CD4-positive, alpha-beta T cell (primary cell): ENCODE measurements around the gene SMIM41. TPM values are rescaled to one million over a fixed set of nuclear protein-coding genes. Genes with fewer than 3 reads are reported as not detected.

Experiments
- ATAC-seq: fragments of 200-7000 bp; cut with Tn5 transposase; one replicate; pipeline ENCODE4 v1.10.0; 2022; ENCODE audit warnings: mild to moderate bottlenecking; ENCODE audit not compliant: poor library complexity
- CTCF ChIA-PET: fragments of 350-600 bp; sonication (Branson Sonifier 250); formaldehyde crosslinking; loops from one replicate; lab custom pipeline; 2021; ENCODE audit warnings: antibody characterized with exemption, inconsistent platforms; lab: Charles Lee
- POLR2A ChIA-PET: fragments of 350-600 bp; sonication (Branson Sonifier 250); formaldehyde crosslinking; loops from one replicate; lab custom pipeline; 2021; ENCODE audit warnings: antibody characterized with exemption, inconsistent platforms; lab: Charles Lee
- DNase-seq, 14 experiments: peaks; one replicate each; pipeline ENCODE4 v3.0.0-alpha.2; 2013 to 2020; ENCODE audit warnings: mixed read lengths in 2 of 14
- H3K27ac ChIP-seq, 2 donors: one replicate each; pipeline versions ENCODE4 v1.5.1 to v1.7.0; 2013; ENCODE audit warnings: low read length in 2 of 2, low read depth in 1 of 2, mild to moderate bottlenecking in 1 of 2
- H3K27me3 ChIP-seq, 2 experiments: 1 replicate in 1 of 2; 2 replicates in 1 of 2; pipeline versions ENCODE4 v1.6.1 to v1.7.0; 2013; ENCODE audit warnings: low read length in 2 of 2, control low read depth in 1 of 2, mild to moderate bottlenecking in 1 of 2, moderate library complexity in 1 of 2; ENCODE audit not compliant: insufficient read depth in 2 of 2, control insufficient read depth in 1 of 2
- H3K36me3 ChIP-seq: one replicate; pipeline ENCODE4 v1.6.1; 2013; ENCODE audit warnings: low read length, control low read depth; ENCODE audit not compliant: insufficient read depth
- H3K4me1 ChIP-seq: one replicate; pipeline ENCODE4 v1.6.1; 2013; ENCODE audit warnings: low read length, control low read depth; ENCODE audit not compliant: insufficient read depth
- H3K4me3 ChIP-seq: one replicate; pipeline ENCODE4 v1.5.1; 2013; ENCODE audit warnings: mild to moderate bottlenecking, low read length, moderate library complexity
- H3K9me3 ChIP-seq, 2 experiments: 1 replicate in 1 of 2; 2 replicates in 1 of 2; pipeline versions ENCODE4 v1.6.1 to v1.7.0; 2013; ENCODE audit warnings: low read length in 2 of 2, mild to moderate bottlenecking in 2 of 2, control low read depth in 1 of 2, moderate library complexity in 1 of 2; ENCODE audit not compliant: control insufficient read depth in 1 of 2, insufficient read depth in 1 of 2
- H3K27ac Mint-ChIP-seq: one replicate; pipeline ENCODE4 v1.8.0; 2020; ENCODE audit warnings: mixed read lengths
- H3K27me3 Mint-ChIP-seq: one replicate; pipeline ENCODE4 v1.8.0; 2021; ENCODE audit warnings: mixed read lengths
- H3K36me3 Mint-ChIP-seq: one replicate; pipeline ENCODE4 v1.8.0; 2021; ENCODE audit warnings: low read depth, mixed read lengths
- H3K4me1 Mint-ChIP-seq: one replicate; pipeline ENCODE4 v1.8.0; 2021; ENCODE audit warnings: low read depth, mixed read lengths
- H3K4me3 Mint-ChIP-seq: one replicate; pipeline ENCODE4 v1.8.0; 2020; ENCODE audit warnings: mild to moderate bottlenecking, mixed read lengths
- H3K9me3 Mint-ChIP-seq: one replicate; pipeline ENCODE4 v1.8.0; 2020; ENCODE audit warnings: mixed read lengths
- intact Hi-C, 2 experiments: fragments of 100-400 bp; cut with DNase I in 1 of 2; cut with micrococcal nuclease in 1 of 2; formaldehyde crosslinking; loops; one replicate each; pipeline versions ENCODE4 v1.15.1 to v1.9.0; 2023 to 2025; cut with DNase I, micrococcal nuclease
- total RNA-seq, 174 experiments: library from RNA in 2 of 174; stranded (reverse) in 2 of 174; gene quantifications; one replicate each; pipeline ENCODE4 v1.2.3 and lab custom pipeline; 2021 to 2026
- TF ChIP-seq, protein P1 (sequence below): fragments of 200-600 bp; IDR thresholded peaks from one replicate; pipeline ENCODE4 v1.8.0; 2022; ENCODE audit warnings: antibody characterized with exemption, mild to moderate bottlenecking

The SMIM41 gene
- total RNA-seq, 2 experiments from 2014 or later = not detected

- DNase-seq = peak; percentile 54 to 96 (median 78)
- ChIA-PET CTCF (interaction anchor here (1.0 to 9.8 kb wide), 3 partner anchors 13 to 33 kb away, joined by 3 to 89 read pairs (median 5); partner anchors contain the start of genes ATG101 and NR4A1), POLR2A (interaction anchor here (1.3 to 3.3 kb wide), 3 partner anchors 11 to 33 kb away, joined by 4 to 15 read pairs (median 7); partner anchors contain the start of genes ATG101 and NR4A1)
- no peaks in the 10 kb centered on the region for H3K27me3 Mint-ChIP-seq
- TF ChIP-seq, protein P1, sequence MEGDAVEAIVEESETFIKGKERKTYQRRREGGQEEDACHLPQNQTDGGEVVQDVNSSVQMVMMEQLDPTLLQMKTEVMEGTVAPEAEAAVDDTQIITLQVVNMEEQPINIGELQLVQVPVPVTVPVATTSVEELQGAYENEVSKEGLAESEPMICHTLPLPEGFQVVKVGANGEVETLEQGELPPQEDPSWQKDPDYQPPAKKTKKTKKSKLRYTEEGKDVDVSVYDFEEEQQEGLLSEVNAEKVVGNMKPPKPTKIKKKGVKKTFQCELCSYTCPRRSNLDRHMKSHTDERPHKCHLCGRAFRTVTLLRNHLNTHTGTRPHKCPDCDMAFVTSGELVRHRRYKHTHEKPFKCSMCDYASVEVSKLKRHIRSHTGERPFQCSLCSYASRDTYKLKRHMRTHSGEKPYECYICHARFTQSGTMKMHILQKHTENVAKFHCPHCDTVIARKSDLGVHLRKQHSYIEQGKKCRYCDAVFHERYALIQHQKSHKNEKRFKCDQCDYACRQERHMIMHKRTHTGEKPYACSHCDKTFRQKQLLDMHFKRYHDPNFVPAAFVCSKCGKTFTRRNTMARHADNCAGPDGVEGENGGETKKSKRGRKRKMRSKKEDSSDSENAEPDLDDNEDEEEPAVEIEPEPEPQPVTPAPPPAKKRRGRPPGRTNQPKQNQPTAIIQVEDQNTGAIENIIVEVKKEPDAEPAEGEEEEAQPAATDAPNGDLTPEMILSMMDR = no peak
- Histone ChIP-seq H3K36me3 (no peaks in the 10 kb centered on the region), H3K9me3 (no peaks in the 10 kb centered on the region), H3K27me3 (no peaks in the 10 kb centered on the region), H3K4me3 (peak overlapping the region; percentile 53), H3K4me1 (peaks cover 52% of the 10 kb centered on the region), H3K27ac (peak overlapping the region; percentile 50 to 75)
- H3K4me3 Mint-ChIP-seq = peak overlapping the region; percentile 78
- peaks cover 50% of the 10 kb centered on the region for H3K4me1 Mint-ChIP-seq
- peak; percentile 59 for ATAC-seq
- peak overlapping the region; percentile 86 for H3K27ac Mint-ChIP-seq
- H3K36me3 Mint-ChIP-seq = no peaks in the 10 kb centered on the region
- intact Hi-C loops = loop anchor here in 1 of 2 experiments (2.0 kb wide), 1 partner anchor 14 kb away; the partner anchor contains the start of gene NR4A1
- H3K9me3 Mint-ChIP-seq = no peaks in the 10 kb centered on the region
Observed at GRCh38 chr12:52036587-52037171, 42.8 kb upstream of the SMIM41 start.

- POLR2A ChIA-PET = interaction anchor here (0.9 to 3.3 kb wide), 4 partner anchors 12 to 44 kb away, joined by 3 to 15 read pairs (median 6); partner anchors contain the start of genes ATG101 and NR4A1
- H3K27me3 ChIP-seq = no peaks in the 10 kb centered on the region
- no peaks in the 10 kb centered on the region for H3K27me3 Mint-ChIP-seq
- no peak overlapping the region for H3K27ac ChIP-seq
- H3K9me3 Mint-ChIP-seq = no peaks in the 10 kb centered on the region
- DNase-seq = no peak
- H3K4me1 Mint-ChIP-seq = peaks cover 53% of the 10 kb centered on the region
- H3K27ac Mint-ChIP-seq = no peak overlapping the region
- TF ChIP-seq, protein P1 = no peak
- peak overlapping the region; percentile 45 for H3K4me3 ChIP-seq
- ATAC-seq = no peak
- CTCF ChIA-PET = interaction anchor here (0.6 to 9.8 kb wide), 4 partner anchors 13 to 32 kb away, joined by 3 to 89 read pairs (median 4); partner anchors contain the start of genes ATG101 and NR4A1
- H3K36me3 ChIP-seq = no peaks in the 10 kb centered on the region
- H3K4me3 Mint-ChIP-seq = peak overlapping the region; percentile 34
- intact Hi-C loops = loop anchor here in 1 of 2 experiments (2.0 kb wide), 1 partner anchor 13 kb away; the partner anchor contains the start of gene NR4A1
- peaks cover 55% of the 10 kb centered on the region for H3K4me1 ChIP-seq
- no peaks in the 10 kb centered on the region for H3K36me3 Mint-ChIP-seq
- H3K9me3 ChIP-seq = no peaks in the 10 kb centered on the region
Observed at GRCh38 chr12:52037248-52037861, 42.1 kb upstream of the SMIM41 start.

GRCh38 chr12:52038447-52038846, 41.1 kb upstream of the SMIM41 start:
- DNase-seq (no peak), ATAC-seq (no peak)
- Histone ChIP-seq H3K27ac (no peak overlapping the region), H3K27me3 (no peaks in the 10 kb centered on the region), H3K9me3 (no peaks in the 10 kb centered on the region), H3K4me3 (no peak overlapping the region), H3K4me1 (peaks cover 50% of the 10 kb centered on the region), H3K36me3 (no peaks in the 10 kb centered on the region)
- Mint-ChIP-seq H3K27ac (peak overlapping the region; percentile 89), H3K36me3 (no peaks in the 10 kb centered on the region), H3K9me3 (no peaks in the 10 kb centered on the region), H3K4me3 (peak overlapping the region; percentile 74), H3K4me1 (peaks cover 48% of the 10 kb centered on the region), H3K27me3 (no peaks in the 10 kb centered on the region)
- intact Hi-C loops = no loop called here
- POLR2A ChIA-PET = interaction anchor here (0.9 to 1.7 kb wide), 4 partner anchors 9 to 31 kb away, joined by 3 to 6 read pairs (median 4); partner anchors contain the start of genes ATG101 and NR4A1
- TF ChIP-seq, protein P1 = no peak
- CTCF ChIA-PET = interaction anchor here (0.7 to 9.8 kb wide), 2 partner anchors 15 to 45 kb away, joined by 3 to 89 read pairs; no protein-coding TSS in a partner anchor
